Measurements from ENCODE around the gene AZI2.

AZI2 gene, protein sequence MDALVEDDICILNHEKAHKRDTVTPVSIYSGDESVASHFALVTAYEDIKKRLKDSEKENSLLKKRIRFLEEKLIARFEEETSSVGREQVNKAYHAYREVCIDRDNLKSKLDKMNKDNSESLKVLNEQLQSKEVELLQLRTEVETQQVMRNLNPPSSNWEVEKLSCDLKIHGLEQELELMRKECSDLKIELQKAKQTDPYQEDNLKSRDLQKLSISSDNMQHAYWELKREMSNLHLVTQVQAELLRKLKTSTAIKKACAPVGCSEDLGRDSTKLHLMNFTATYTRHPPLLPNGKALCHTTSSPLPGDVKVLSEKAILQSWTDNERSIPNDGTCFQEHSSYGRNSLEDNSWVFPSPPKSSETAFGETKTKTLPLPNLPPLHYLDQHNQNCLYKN

DNA sequence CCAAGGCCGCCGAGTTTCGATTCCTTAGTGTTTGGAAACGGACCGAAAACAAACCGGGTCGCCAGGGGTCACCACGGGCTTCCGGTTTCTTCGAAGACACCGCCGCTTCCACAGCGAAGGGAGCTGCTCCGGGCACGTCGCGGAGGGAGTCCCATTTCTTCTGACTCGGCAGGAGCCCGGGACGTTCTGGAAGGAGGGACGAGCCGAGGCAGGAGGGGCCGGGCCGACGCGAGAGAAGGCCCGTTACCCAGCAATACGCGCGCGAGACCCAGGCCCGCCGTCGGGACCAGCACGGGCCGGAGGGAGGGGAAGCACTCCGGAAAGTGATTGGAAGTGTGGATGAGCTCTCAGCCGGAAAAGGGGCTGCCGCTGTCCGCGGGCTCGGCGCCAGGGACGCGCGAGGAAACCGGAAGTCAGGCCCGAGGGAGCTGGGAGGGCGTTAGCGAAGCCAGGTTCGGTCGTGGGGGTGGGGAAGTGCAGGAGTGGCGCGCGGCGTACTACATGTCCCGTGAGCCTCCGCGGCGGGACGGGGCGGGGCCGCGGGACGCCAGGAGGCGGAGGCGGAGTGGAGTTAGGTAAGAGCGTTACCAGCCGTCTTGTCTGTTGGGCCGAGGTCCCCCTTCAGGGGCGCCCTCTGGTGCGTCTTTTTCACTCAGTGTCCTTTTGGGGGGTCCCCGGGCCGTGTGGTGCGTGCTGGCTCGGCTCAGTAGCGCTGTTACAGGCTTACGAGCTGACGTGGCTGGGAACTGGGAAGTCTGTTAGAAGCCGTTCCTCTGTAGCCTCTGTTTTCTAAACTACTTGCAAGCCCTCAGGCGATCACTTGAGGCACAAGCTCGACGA is at the start of gene AZI2, which contains the start of gene ZCWPW2:
TSS of gene AZI2 (minus strand) at position 196 of the 840 bp plus-strand sequence. CDS start 8,207 bp downstream, outside the sequence.
TSS of gene ZCWPW2 (plus strand) at position 93 of the 840 bp plus-strand sequence. CDS start 64,348 bp downstream, outside the sequence.
- in situ Hi-C loops (cut with MboI; ENCODE audit: low sequenced_read_pairs), result no loop called here

DNA sequence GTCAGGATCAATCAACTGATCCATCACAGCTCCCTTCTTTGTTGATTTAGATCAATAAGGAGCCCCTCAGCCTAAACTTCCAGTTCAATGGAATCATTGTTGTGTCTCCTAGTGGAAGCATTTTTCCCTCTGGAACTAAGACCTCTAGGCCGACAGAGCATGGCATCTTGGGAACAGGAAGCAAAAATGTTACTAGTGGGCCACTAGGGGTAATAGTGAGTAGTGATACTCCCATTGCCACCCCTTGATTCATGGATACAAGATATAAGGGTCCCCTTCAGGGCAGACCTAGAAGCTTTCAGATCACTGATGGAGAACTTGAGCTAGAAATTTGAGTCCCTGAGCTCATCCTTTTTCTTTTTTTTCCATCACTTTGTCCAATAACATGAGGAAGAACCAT is 40.4 kb upstream of the AZI2 start:
- in situ Hi-C loops (cut with MboI; ENCODE audit: low sequenced_read_pairs), result no loop called here

DNA sequence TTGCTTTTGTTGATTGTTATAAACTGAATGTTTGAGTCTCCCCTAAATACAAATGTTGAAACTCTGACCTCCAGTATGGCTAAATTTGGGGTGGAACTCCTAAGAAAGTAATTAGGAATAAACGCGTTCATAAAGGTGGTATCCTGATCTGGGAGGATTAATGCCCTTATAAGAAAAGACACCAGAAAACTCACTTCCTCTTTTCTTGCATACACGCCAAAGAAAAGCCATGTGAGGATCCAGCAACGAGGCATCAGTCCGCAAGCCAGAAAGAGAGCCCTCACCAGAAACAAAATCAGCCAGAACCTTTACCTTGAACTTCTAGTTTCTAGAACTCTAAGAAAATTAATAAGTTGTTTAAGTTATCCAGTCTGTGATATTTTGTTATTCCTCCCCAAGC is 37.4 kb upstream of the AZI2 start:
- in situ Hi-C loops (cut with MboI; ENCODE audit: low sequenced_read_pairs), result no loop called here

DNA sequence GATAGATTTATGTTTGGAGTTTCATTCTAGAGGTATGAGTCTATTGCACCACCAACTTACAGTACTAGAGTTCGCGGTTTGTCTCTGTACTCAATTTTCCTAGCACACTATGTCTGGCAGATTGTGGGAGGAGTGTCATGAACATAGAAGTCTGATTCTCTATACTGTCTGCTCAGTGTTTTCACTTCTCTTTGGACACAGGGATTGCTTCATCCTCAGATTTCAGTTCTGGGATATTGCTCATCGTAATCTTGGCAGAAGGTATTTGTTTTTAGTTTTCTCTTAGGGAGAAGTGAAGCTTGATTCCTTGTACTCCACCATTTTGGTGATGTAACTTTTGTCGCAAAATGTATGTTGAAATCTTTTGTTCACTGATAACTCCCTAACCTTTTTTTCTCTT is 27.8 kb upstream of the AZI2 start:
- in situ Hi-C loops (cut with MboI; ENCODE audit: low sequenced_read_pairs), result no loop called here

DNA sequence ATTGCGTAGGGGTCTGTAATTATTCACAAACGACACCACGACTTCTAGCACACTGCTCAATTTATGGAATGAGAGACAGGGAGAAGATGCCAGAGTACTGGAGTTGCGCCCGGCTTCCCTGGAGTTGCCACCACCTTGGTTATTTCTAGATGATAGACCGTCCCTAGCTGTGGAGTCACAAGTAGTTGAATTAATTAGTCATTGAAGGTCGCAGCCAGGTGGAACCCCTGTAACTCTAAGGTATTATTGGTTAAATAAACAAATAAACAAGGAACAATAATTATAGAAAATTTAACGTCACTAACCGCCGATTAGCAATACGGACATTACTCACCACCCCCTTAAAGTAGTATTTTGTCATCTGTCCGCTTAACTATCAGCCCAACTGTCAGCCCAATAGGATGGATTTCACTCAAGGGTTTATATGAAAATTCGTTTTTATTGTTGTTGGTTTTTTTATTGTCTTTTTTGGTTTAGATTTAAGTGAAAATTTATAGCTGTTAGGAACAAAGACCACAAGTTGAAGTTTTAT is 911 bp upstream of the AZI2 start:
- in situ Hi-C loops (cut with MboI; ENCODE audit: low sequenced_read_pairs), result no loop called here

DNA sequence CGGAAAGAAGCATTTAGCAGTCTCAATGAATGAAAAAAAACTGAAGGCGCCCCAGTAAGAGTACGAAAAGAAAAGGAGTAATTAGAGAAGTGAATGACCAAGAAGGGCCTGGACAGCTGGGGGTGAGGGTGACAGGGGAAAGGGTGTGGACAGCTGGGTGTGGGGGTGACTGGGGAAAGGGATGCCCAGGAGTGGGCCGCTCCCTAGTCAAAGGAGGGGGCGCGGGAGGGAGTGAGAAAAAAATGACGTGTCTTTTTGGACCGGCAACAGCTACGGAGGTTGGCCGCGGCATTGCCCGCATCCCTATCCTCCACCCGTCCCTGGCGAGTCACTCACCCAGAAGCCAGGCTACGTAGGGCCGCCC is 377 bp downstream of the AZI2 start:
- in situ Hi-C loops (cut with MboI; ENCODE audit: low sequenced_read_pairs), result no loop called here

DNA sequence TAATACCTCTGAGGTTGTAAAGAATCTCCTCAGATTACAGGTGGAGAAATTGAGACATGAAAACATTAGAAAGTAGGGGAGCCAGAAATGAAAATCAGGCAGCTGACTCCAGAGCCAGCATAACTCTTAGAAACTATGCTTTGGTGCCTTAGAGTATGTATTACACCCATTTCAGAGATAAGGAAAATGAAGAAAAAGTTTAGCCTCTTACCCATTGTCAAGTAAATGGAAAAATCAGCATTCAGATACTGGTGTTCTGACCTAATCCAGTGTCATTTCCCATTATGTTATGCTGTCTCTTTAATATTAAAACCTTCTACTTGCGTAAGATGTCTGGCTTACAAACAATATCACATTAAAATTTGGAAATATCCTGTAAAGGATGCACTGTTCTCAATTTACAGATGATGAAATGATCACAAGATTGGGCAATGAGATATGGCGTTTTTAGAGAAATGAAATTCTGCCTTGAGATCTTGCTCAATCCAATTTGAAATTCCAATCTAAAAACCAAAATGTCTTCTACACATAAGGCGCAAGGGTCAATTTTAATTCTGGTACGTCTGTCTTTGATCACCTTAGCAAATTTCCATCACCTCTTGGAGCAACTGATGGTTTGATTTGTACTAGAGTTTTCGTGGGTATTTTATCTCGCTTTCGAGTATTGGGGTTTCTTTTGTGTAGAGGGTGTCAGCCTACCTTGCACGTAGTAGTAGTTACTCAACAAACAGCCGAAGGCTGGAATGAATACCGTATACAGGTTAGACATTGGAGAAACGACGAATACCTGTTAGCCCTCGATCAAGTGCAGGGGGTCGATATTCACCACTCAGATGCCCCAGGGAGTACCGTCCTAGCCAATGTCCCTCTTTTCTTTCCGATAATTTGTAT is 1.0 kb downstream of the AZI2 start:
- in situ Hi-C loops (cut with MboI; ENCODE audit: low sequenced_read_pairs), result no loop called here

DNA sequence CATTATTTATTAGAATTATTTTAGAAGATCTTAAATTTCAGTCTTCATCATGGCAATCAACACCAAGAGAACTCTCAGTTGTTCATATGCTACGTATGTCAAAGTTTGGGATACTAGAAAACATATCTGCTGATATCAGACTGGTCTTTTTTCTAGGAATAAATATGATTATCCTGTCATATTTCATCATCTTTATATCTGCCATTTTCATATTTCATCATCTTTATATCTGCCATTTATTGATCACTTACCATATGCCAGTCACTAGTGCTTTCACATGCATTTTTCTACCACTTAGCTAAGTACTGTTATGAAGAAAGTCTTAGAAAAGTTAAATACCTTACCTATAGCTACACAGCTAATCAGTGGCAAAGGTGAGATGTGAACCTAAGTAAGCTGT is 2.9 kb downstream of the AZI2 start:
- in situ Hi-C loops (cut with MboI; ENCODE audit: low sequenced_read_pairs), result no loop called here

DNA sequence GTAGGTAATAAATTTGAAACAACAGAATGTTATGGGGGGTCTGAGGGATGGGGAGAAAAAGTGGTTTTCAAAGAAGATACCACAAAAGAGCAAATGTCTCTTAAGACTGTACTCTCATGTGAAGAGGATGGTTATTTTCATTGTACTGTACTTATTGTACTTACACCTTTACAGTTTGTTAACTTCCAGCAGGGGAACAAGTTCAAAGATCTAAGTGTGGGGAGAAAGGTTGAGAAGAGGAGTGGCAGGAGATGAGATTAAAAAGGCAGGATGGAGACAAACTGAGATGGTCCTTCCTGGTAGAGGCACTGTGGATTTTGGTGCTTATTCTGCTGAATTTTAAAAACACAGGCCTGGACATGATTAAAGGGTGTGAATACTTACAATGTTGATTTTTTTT is 5.5 kb downstream of the AZI2 start:
- in situ Hi-C loops (cut with MboI; ENCODE audit: low sequenced_read_pairs), result no loop called here

DNA sequence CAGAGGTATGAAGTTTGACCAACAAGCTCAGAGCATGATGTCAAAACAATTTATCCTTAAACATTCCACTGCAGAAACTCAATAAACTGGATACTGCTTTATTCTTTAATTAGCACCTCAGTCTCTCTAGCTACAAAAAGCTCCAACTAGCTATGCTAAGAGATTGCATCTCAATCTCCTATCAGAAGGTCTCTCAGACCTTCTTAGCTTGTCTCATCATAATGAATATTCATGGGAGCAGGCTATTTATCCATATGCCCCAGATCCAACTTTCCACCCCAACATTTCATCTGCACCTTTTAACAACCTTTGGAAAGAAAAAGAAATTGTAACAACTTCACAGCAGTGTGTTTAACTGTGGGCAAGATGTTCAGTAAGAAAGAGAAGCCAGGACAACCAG is 11.4 kb downstream of the AZI2 start:
- in situ Hi-C loops (cut with MboI; ENCODE audit: low sequenced_read_pairs), result no loop called here

DNA sequence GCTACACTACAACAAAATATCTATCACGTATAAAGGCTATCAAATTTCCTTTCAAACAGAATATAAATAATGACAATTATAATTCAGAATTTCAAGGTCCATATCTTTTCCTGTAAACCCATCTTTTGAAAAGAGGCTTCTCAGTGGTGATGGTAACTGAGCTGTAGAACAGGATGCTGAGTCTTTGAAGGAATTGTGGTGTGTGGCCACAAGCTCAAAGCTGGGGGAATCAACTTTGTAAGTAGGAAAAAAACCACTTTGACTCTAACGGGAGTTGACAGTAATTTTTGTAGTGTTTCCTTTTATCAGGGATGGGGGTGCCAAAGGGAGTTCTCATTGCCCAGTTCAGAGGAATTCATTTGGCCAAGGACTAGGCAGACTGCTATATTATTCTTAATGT is 13.4 kb downstream of the AZI2 start:
- in situ Hi-C loops (cut with MboI; ENCODE audit: low sequenced_read_pairs), result no loop called here

DNA sequence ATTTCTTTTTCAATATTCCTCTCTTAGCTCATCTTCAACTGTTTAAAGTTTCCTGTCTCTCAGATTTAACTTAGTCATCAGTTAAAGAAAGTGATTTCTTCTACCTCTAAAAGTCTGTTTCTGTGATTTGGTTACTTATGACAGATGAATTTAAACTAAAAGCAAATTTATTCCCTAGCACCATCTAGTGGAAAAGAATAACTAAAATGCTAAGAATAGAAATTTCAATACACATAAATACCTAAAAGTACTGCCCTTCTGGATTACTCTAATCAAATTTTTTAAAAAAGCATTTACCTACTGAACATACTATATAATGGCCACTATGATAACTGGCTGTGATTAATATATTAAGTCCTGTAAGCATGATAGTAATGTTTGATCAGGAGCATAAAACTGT is 14.1 kb downstream of the AZI2 start:
- in situ Hi-C loops (cut with MboI; ENCODE audit: low sequenced_read_pairs), result no loop called here

DNA sequence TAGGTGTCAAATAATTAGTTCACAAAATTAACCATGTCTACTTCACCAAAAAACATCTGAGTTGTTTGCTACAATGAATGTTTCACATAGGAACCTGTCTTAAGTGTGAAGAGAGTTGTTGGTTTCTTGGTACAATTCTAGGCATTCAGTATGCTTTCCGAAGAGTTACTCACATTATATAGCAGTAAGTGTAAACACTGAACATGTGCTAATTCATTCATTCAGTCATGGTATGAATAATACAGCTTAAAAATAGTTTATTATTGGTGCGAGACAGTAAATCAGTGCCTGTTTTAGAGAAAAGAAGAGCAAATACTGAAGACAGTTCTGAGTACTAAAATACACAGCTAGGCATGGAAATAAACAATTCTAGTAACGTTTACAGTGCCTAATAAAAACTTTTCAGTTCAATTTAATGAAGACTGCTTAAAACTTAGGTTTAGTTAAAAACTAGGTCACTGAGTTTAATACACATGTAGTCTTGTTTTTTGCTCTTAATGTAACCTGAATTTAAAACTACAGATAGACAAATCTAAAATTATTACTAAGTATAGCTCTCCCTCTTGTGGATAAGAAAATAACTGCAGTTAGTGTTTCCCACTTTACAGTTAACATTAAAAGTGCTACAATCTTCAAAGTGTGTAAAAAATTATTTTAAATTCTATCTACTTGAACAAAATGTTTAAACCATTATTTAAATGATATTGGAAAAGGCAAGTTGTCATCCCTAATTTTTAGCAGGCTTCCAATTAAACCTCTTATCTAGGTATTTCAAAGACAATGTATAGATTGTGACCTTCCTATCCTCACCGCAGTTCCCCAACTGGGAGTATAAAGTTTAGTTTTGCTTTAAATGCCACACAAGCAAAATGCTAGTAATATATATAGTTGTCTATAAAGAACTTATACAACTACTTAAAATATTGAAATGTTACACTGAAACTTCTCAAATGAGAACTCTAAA is 20.2 kb downstream of the AZI2 start:
- in situ Hi-C loops (cut with MboI; ENCODE audit: low sequenced_read_pairs), result no loop called here

DNA sequence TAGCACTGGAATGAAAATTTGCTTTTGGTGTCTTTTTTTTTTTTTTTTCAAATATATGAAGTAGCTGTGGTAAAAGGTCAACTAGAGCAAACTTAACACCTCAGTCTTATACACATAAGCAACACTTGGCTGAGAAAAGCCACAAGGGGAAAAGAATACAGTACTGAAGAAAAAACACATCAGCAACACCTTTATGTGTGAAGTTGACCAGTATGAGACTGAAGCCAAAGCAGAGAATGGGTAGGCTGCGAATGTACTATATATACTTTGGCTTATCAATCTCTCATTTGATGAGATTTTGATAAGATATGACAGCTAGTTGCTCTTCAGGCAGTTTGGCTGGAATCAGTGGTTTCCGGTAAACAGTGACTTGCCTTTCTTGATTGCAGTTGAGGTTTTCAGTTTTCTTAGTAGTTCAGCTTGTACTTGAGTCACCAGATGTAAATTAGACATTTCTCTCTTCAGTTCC is 22.1 kb downstream of the AZI2 start:
- in situ Hi-C loops (cut with MboI; ENCODE audit: low sequenced_read_pairs), result no loop called here

DNA sequence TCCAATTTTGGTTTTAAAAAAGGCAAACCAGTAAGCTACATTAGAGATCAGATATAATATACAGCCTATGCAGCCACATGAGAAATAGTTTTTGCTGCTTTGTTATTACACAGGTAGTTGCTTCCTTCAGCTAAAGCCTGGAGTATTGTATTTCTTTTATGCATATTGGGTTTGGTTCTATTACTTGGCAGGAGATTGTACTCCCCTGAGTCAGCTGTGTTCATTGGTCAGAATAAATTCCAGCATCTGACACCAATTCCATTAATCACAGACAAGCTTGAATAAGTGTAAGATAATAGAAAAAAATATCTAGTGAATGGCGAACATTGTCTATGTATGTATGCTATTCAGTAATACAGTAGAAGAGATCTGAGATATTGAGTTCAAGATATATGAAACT is 26.2 kb downstream of the AZI2 start:
- in situ Hi-C loops (cut with MboI; ENCODE audit: low sequenced_read_pairs), result loop anchor here (25.0 kb wide), 1 partner anchor 610 kb away; the partner anchor contains the start of gene EOMES

DNA sequence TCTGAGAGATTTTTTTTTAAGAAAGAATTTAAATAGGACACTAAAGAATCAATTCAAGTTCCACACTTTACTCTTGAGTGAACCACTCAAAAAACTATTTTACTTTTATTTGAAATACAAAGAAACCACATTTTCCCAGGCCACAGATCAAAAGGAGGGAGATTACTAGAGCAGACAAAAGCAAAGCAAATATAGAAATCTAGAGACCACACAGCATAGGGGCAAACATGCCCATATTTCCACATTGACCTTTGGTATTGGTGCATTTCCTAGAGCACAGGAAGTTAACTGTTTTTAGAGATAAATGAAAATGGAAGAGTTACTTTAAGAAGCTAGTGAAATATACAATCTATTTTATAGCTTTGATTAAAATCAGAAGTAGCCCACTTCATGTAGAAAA is 27.6 kb downstream of the AZI2 start:
- in situ Hi-C loops (cut with MboI; ENCODE audit: low sequenced_read_pairs), result loop anchor here (25.0 kb wide), 1 partner anchor 609 kb away; the partner anchor contains the start of gene EOMES

DNA sequence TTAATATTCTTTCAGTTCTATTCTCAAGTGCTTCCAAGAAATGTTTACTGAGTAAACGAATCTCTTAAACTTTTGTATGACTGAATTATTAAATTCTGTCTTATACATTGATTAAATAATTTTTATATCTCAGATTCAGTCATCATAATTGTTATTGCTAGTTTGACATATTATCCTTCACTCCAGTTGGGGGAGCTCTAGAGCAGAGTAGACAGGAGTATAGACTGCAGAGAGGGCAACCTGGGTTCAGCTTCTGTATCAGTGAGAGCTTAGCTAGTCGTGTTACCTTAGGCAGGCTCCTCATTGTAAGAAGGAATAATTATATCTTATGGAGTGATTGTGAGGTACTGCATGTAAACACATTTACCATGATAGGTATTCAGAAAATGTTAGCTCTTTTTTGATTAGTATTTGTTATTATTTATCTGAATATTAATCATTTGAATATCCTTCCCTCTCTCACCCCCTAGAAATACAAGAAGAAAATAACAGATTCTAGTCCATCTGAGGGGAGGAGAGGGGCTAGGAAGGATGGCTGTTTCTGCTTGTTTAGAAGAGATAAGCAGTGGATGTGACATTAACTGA is 31.1 kb downstream of the AZI2 start:
- in situ Hi-C loops (cut with MboI; ENCODE audit: low sequenced_read_pairs), result loop anchor here (25.0 kb wide), 1 partner anchor 605 kb away; the partner anchor contains the start of gene EOMES

DNA sequence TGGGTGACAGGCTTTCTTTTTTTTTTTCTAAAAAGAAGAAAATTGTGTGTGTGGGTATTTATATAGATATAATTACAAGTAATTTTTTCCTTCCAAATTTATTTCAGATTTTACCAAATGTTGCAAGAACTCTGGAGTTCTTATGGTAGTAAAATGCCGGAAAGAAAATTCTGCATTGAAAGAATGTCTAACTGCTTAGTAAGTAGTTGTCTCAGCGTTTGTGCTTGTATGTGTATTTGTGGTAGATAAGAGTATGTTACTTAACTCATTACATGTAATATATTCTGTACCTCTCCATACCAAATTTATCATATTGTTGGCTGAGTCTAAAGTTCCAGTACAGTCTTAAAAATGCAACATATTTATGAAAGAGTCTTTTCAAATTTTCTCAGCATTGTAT is 32.4 kb downstream of the AZI2 start:
- in situ Hi-C loops (cut with MboI; ENCODE audit: low sequenced_read_pairs), result loop anchor here (25.0 kb wide), 1 partner anchor 604 kb away; the partner anchor contains the start of gene EOMES

DNA sequence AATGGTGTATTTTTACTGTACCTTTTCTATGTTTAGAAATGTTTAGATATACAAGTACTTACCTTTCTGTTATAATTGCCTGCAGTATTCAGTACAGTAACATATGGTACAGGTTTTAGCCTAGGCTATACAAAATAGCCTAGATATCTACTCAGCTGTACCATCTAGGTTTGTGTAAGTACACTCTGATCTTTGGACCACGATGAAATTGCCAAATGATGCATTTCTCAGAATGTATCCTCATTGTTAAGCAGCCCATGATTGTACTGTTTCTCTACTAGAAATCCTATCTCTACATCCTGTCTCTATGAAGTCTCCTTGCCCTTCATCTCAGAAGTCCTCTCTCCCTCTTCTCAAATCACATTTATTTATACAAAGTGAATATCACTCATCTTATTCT is 32.9 kb downstream of the AZI2 start:
- in situ Hi-C loops (cut with MboI; ENCODE audit: low sequenced_read_pairs), result loop anchor here (25.0 kb wide), 1 partner anchor 603 kb away; the partner anchor contains the start of gene EOMES

Data from hTERT RPE-1 (cell line).